HAP-1 (cell line): ENCODE results near the gene ZMYND10.

ENCODE experiments used
- DNase-seq, 2 experiments: peaks; one replicate each; pipeline ENCODE4 v3.0.0-alpha.2; 2016 to 2020; ENCODE audit warnings: low spot score in 2 of 2
- H3K27me3 ChIP-seq: fragments of 250-450 bp; sonication (Bioruptor Pico); 2 replicates; pipeline ENCODE4 v1.5.1; 2020; ENCODE audit warnings: low read depth, mild to moderate bottlenecking, moderate library complexity
- H3K36me3 ChIP-seq: fragments of 250-450 bp; sonication (Bioruptor Pico); replicated peaks from 2 replicates; pipeline ENCODE4 v1.5.1; 2020; ENCODE audit warnings: mild to moderate bottlenecking
- H3K4me1 ChIP-seq: fragments of 250-450 bp; sonication (Bioruptor Pico); 2 replicates; pipeline ENCODE4 v1.5.1; 2020; ENCODE audit warnings: mild to moderate bottlenecking
- H3K4me3 ChIP-seq: fragments of 250-450 bp; sonication (Bioruptor Pico); 2 replicates; pipeline ENCODE4 v1.5.1; 2020; ENCODE audit warnings: mild to moderate bottlenecking, moderate library complexity
- H3K9me3 ChIP-seq: fragments of 250-450 bp; sonication (Bioruptor Pico); 2 replicates; pipeline ENCODE4 v1.5.1; 2020; ENCODE audit warnings: mild to moderate bottlenecking, moderate library complexity
- in situ Hi-C: fragments of 300-500 bp; cut with MboI; formaldehyde crosslinking; loops from 3 replicates; pipeline ENCODE4 v1.14.3; 2020; ENCODE audit warnings: low sequenced_read_pairs, inconsistent platforms, mixed read lengths

Gene ZMYND10

DNA sequence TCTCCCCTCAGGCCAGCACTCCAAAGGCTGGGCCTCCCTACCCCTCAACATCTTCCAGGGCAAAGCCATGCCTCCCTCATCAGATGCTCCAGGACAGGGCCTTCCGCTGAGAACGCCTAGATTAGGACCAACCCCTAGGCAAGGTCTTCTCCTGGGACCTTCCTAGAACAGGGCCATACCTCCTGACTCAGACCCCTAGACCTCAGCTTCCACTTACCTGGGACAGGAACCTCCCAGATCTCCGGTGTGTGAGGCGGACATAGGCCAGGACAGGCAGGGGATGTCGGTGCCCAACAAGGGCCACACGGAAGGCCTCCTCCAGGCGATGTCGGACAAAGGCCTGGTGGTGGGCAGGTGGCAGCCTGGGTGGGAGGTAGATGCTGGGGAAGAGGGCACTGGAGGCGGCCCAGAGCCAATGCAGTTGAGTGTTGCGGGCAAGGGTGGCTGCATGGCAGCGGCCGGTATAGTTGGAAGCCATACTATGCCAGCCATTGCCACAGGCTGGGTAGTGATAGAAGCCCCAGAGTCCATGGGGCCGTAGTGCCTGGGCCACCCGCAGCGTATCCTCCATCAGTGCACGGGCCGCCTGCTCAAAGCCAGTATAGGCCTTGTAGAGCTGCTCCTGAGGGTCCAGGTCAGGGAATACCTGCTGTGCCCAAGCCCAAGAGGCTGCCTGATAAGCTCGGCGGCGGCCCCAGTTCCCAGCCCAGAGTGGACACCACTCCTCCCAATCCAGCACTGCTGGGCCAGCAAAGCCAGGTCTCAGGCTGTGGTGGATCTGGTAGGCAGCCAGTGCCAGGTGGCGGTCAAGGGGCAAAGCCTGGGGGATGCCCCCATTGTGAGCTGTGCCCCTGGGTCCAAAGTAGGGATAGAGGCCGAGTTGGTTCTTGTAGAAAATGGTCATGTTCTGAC lies 50.8 kb downstream of the ZMYND10 start:
- no peaks in the 10 kb centered on the region for H3K27me3 ChIP-seq
- peaks cover 9% of the 10 kb centered on the region for H3K4me1 ChIP-seq
- no peaks in the 10 kb centered on the region for H3K9me3 ChIP-seq
- in situ Hi-C loops: loop anchor here (5.0 kb wide), 1 partner anchor 33 kb away; the partner anchor contains the start of gene TUSC2
- DNase-seq: no peak
- peaks cover 13% of the 10 kb centered on the region for H3K36me3 ChIP-seq
- H3K4me3 ChIP-seq: no peak overlapping the region

DNA sequence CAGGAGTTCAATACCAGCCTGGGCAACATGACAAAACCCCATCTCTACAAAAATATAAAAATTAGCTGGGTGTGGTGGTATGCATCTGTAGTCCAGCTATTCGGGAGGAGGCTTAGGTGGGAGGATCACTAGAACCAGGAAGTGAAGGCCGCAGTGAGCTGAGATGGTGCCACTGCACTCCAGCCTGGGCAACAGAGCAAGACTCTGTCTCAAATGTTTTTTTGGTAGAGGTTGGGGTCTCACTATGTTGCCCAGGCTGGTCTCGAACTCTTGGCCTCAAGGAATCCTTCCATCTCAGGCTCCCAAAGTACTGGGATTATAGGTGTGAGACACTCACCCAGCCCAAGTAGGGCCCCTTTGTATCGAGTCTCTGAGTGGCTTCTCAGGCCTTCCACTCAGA lies 51.4 kb downstream of the ZMYND10 start:
- Histone ChIP-seq H3K36me3 (peaks cover 19% of the 10 kb centered on the region), H3K27me3 (no peaks in the 10 kb centered on the region), H3K4me1 (peaks cover 9% of the 10 kb centered on the region), H3K4me3 (no peak overlapping the region), H3K9me3 (no peaks in the 10 kb centered on the region)
- DNase-seq: no peak
- in situ Hi-C loops: loop anchor here (5.0 kb wide), 1 partner anchor 33 kb away; the partner anchor contains the start of gene TUSC2

GRCh38 chr3:50293079-50293801 lies 52.3 kb downstream of the ZMYND10 start:
- no peak for DNase-seq
- no peak overlapping the region; the same call in 1 of the 2 replicates for H3K4me3 ChIP-seq
- in situ Hi-C loops: loop anchor here (5.0 kb wide), 1 partner anchor 34 kb away; the partner anchor contains the start of gene TUSC2

GRCh38 chr3:50292159-50293078 lies 53.1 kb downstream of the ZMYND10 start, which contains the start of gene IFRD2:
Gene IFRD2 (minus strand): TSS chr3:50292429. CDS start chr3:50292274, 155 bp downstream.
- H3K27me3 ChIP-seq: no peaks in the 10 kb centered on the region
- peak within 1 kb of the TSS; percentile 85 for H3K4me3 ChIP-seq
- no peaks in the 10 kb centered on the region for H3K9me3 ChIP-seq
- peaks cover 4% of the 10 kb centered on the region for H3K4me1 ChIP-seq
- DNase-seq: peak; percentile 97 to 98
- H3K36me3 ChIP-seq: peaks cover 36% of the 10 kb centered on the region
- in situ Hi-C loops: loop anchor here (5.0 kb wide), 1 partner anchor 35 kb away; the partner anchor contains the start of gene TUSC2

More at GRCh38 chr3:50293079-50293801, 52.3 kb downstream of the ZMYND10 start:
- H3K9me3 ChIP-seq: no peaks in the 10 kb centered on the region
- H3K27me3 ChIP-seq: no peaks in the 10 kb centered on the region
- peaks cover 28% of the 10 kb centered on the region for H3K36me3 ChIP-seq
- H3K4me1 ChIP-seq: peaks cover 8% of the 10 kb centered on the region
